HL-60/S4 treated with retinoic acid at 250 ng/mL for 4 days and 3 days (cell line): ENCODE measurements around the gene PPM1E.
"Not testable (repeated sequence)": the region's sequence is repeated elsewhere in the genome, so short reads cannot be mapped to it uniquely, and the experiment has no call there.

ENCODE experiments used
- in situ Hi-C: fragments of 300-500 bp; cut with MboI; formaldehyde crosslinking; loops from 2 replicates; pipeline ENCODE4 v1.7.0; 2022; ENCODE audit warnings: low sequenced_read_pairs

PPM1E gene

GRCh38 chr17:58837699-58838098, 82.0 kb downstream of the PPM1E start:
- in situ Hi-C loops, result no loop called here

DNA sequence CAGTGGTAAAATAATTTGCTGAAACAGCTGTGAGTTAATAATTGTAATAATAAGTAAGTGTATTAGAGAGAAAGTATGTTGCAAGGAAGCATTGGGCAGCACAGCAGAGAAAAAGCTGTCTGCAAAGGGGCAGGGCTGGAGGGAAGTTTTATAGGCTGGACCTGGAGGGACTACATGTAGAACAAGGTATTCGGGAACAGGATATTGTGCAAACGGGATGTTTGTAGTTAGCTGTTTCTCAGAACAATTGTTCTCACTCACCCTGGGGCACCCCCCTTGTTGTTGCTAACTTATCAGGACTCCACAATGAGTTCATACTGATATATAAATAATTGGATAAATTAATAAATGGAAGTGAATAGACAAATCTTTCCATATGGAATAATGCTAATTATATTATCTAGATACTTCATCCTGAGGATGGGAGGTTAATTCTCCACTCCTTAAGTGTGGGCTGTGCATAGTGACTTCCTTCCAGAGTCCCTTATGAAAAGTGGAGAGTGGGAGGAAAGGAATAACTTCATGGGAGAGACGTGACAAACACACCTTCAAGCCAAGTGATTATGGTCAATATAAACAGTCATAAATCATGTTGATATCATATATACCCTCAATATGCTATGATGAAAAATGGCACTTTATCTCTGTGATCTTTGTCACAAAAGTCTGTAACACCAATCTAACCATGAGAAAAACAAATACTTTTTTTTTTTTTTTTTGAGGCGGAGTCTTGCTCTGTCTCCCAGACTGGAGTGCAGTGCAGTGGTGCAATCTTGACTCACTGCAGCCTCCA, 85.4 kb downstream of the PPM1E start:
- in situ Hi-C loops, result no loop called here

DNA sequence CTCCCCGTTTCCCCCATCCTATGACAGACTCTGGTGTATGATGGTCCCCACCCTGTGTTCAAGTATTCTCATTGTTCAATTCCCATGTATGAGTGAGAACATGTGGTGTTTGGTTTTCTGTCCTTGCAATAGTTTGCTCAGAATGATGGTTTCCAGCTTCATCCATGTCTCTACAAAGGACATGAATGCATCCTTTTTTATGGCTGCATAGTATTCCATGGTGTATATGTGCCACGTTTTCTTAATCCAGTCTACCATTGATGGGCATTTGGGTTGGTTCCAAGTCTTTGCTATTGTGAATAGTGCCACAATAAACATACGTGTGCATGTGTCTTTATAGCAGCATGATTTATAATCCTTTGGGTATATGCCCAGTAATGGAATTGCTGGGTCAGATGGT, 90.8 kb downstream of the PPM1E start:
- in situ Hi-C loops, result not testable (repeated sequence)

DNA sequence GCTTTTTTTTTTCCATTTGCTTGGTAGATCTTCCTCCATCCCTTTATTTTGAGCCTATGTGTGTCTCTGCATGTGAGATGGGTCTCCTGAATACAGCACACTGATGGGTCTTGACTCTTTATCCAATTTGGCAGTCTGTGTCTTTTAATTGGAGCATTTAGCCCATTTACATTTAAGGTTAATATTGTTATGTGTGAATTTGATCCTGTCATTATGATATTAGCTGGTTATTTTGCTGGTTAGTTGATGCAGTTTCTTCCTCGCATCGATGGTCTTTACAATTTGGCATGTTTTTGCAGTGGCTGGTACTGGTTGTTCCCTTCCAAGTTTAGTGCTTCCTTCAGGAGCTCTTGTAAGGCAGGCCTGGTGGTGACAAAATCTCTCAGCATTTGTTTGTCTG, 94.5 kb downstream of the PPM1E start:
- in situ Hi-C loops, result not testable (repeated sequence)

- in situ Hi-C loops, result no loop called here
Measured at GRCh38 chr17:58865301-58865700, 109.6 kb downstream of the PPM1E start.

DNA sequence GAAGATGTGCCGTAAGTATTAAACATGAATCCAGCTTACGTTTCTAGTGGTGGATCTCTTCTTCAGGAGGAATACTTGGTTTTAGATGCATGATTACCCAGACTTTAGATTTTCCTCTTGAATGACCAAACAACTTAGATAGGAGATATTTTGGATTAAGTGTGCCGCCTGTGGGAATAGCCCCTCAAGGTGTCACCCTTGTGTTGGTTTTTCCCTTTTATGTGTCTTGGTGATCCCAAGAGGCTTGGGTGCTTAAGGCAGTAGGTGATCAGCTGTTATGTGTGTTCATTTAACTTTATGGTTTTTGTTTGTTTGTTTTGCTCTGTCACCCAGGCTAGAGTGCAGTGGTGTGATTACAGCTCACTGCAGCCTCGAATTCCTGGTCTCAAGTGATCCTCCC, 115.1 kb downstream of the PPM1E start:
- in situ Hi-C loops, result no loop called here

GRCh38 chr17:58873926-58874325, 118.3 kb downstream of the PPM1E start:
- in situ Hi-C loops, result no loop called here

- in situ Hi-C loops, result no loop called here
Measured at GRCh38 chr17:58875261-58875660, 119.6 kb downstream of the PPM1E start.

- in situ Hi-C loops, result no loop called here
Measured at GRCh38 chr17:58884161-58884560, 128.5 kb downstream of the PPM1E start.

DNA sequence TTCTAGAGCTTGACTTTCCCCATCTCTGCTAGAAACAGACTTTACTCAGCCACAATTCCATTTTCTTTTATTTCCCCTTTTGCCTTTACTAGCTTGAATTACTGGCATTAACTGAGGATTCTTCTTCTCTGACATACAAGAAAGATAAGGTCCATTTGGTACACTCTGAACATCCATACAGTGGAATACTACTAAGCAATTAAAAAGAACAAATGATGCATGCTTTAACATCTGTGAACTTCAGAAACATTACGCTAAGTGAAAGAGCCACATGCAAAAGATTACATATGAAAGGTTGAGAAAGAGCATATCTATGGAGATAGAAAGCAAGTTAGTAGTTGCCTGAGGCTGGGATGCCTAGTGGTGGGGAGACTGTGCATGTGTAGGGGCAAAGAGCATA, 130.9 kb downstream of the PPM1E start:
- in situ Hi-C loops, result no loop called here

DNA sequence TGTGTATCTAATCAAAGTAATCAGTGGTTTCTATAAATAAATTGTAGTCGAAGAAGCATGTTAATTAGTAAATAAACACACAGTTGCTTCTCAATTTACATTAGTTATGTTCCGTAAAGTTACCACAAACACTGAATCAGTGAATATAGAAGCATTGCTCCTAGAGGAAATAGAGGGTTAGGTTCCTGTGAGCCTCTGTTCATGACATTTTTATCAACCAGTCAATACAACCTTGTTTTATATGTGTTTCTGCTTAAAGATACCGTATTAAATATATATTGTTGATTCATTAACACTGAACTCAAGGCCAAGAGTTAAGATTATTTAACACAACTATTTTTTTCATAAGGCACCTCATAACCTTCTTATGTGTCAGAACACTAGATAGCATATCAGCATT, 134.3 kb downstream of the PPM1E start:
- in situ Hi-C loops, result no loop called here

- in situ Hi-C loops, result no loop called here
Measured at GRCh38 chr17:58899191-58899590, 143.5 kb downstream of the PPM1E start.

DNA sequence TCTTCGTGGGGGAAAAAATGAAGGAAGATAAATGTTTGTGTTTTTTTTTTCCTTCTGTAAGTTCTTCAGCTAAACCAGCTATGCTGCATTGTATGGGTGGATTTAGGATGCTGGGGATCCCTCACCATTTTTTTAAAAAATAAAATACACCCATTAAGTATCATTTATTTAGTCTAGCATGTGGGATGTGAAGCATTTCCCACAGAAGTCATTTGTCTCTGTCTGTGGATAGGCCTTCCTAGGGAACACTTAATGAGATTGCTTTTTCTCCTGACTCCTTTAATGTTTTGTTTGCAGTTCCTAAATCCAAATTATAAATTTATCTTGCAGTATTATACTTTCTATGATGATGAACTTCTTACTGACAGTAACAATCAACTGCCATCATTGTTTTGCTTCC, 146.7 kb downstream of the PPM1E start:
- in situ Hi-C loops, result no loop called here

GRCh38 chr17:58911741-58912343, 156.2 kb downstream of the PPM1E start:
- in situ Hi-C loops, result no loop called here

- in situ Hi-C loops, result no loop called here
Measured at GRCh38 chr17:58913552-58913951, 157.9 kb downstream of the PPM1E start.

DNA sequence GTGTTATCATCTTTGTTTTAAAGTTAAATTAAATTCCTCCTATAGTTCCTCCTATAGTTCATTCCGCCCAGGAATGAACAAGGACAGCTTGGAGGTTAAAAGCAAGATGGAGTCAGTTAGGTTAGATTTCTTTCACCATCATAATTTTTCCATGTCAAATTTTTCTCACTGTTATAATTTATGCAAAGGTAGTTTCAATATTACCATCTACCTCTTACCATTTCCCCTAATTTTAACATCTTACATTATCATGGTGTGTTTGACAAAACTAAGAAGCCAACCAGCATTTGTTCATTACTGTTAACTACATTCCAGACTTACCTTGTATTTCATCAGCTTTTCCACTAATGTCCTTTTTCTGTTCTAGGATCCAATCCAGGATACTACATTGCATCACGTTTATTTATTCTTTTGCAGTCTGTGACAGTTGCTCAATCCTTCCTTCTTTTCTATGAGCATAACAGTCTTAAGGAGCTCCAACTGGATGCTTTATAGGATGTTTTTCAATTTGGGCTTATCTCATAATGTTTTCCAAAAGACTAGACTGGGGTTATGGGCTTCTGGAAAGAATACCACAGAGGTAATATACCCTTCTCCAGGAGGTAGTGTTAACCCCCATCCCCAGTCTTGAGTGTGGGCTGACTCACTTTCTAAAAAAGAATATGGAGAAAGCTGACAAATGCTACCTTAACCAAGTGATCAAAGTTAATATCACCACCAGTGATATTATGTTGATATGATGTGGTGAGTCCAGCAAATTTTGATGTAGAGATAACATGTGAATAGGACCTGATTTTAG, 158.5 kb downstream of the PPM1E start:
- in situ Hi-C loops, result no loop called here

DNA sequence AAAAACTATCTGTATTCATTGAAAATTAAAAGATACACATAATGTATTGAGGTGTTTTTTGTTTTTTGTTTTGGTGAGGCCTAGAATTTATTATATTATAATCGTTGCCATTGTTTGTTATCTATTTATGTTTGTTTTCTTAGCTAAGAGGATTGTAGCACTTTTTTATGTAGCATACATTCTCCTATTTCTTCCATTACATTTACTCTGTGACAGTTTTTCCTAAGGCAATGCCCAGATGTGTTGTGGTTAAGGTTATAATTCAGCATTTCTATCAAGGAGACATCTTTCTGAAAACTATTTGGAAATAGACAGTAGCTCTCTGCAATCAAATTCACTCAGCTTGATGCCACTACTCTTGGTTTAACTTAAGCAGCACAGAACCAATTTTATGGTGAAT, 161.6 kb downstream of the PPM1E start:
- in situ Hi-C loops, result no loop called here

- in situ Hi-C loops, result no loop called here
Measured at GRCh38 chr17:58918072-58918471, 162.4 kb downstream of the PPM1E start.

- in situ Hi-C loops, result no loop called here
Measured at GRCh38 chr17:58918884-58919283, 163.2 kb downstream of the PPM1E start.

DNA sequence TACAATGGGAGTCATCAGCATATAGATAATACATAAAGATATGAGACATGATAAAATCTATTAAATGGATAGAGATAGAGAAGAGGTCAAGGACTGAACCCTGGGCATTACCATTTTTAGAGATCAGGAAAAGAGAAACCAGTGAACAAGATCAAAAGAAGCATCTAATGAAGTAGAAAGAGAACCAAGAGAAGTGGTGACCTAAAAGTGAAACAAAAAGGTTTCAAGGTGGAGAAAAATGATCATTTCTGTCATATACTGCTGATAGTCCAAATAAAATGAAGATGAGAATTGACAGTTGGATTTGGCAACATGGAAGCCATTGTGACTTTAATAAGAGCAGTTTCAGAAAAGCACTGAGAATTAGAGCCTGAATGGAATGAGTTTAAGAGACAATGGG, 165.1 kb downstream of the PPM1E start:
- in situ Hi-C loops, result no loop called here

- in situ Hi-C loops, result no loop called here
Measured at GRCh38 chr17:58932956-58933355, 177.3 kb downstream of the PPM1E start.

DNA sequence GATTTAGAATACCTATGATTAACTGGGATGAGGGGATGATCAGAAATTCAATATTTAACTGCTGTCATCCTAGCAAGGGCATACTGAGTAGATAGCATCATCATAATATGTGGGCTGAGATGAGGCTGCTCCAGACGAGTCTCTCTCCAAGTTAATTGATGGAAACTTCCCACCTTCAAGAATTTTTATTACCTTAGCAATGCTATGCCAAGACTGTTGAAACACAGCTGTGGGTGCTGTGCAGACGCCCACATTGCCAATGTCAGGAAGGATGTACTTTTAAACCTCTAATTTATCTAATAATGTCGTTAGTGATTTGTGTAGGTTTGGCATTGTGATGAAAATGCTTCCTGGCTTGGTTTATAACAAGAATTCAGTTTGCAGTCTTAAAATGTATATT, 180.6 kb downstream of the PPM1E start:
- in situ Hi-C loops, result no loop called here
